GM12872 (cell line): ENCODE results near the gene AFF1.

Experiments used
- CTCF ChIP-seq: IDR thresholded peaks from 3 replicates; pipeline ENCODE4 v1.5.1; 2011; ENCODE audit warnings: low read depth, mild to moderate bottlenecking, low read length, moderate library complexity; ENCODE audit not compliant: insufficient read depth

AFF1 gene

GRCh38 chr4:87126056-87126455 lies 191.2 kb downstream of the AFF1 start:
- TF ChIP-seq CTCF, result no peak

GRCh38 chr4:87128006-87128705 lies 193.3 kb downstream of the AFF1 start:
- no peak for TF ChIP-seq CTCF

- TF ChIP-seq CTCF, result no peak
These were observed 194.9 kb downstream of the AFF1 start for GRCh38 chr4:87129681-87130080.

- no peak for TF ChIP-seq CTCF
These were observed 196.3 kb downstream of the AFF1 start for GRCh38 chr4:87130985-87131703.

GRCh38 chr4:87132035-87132434 lies 197.2 kb downstream of the AFF1 start:
- TF ChIP-seq CTCF, result no peak

DNA sequence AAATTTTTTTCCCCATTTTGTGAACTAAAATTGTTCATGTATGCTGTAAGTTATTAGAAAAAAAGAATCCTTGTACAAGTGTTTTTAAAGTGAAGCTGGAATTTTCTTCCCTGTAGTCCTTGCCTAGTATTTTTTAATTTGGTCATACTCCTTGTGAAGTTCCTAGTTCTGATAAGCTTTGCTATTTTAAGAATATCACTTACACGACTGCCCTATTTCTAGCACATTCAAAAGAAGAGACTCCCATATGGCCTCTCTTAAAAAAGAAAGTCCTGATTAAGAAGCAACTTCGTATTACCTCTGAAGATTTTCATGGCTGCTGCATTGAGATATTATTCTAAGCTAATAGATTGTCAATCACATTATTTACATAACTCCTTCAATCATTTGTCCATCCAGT lies 198.4 kb downstream of the AFF1 start:
- TF ChIP-seq CTCF, result no peak

GRCh38 chr4:87134122-87134521 lies 199.3 kb downstream of the AFF1 start:
- no peak for TF ChIP-seq CTCF
